Liver (tissue), 9 donors: ENCODE data around the gene SLC38A11. TPM values are rescaled to one million over a fixed set of nuclear protein-coding genes. Genes with fewer than 3 reads are reported as not detected.

ENCODE experiments used
- DNase-seq: peaks from one replicate; pipeline ENCODE4 v3.0.0-alpha.2; 2017; ENCODE audit warnings: low spot score
- H3K27ac ChIP-seq, 2 donors: one replicate each; pipeline ENCODE4 v1.7.0; 2013; ENCODE audit warnings: inconsistent platforms in 2 of 2, low read length in 2 of 2, control low read depth in 1 of 2, low read depth in 1 of 2, mild to moderate bottlenecking in 1 of 2
- H3K27me3 ChIP-seq, 4 donors: one replicate each; pipeline versions ENCODE4 v1.6.1 to v1.7.0; 2013; ENCODE audit warnings: low read length in 3 of 4, inconsistent platforms in 1 of 4, mild to moderate bottlenecking in 1 of 4, moderate library complexity in 1 of 4; ENCODE audit not compliant: control insufficient read depth in 4 of 4, insufficient read depth in 4 of 4
- H3K36me3 ChIP-seq, 4 donors: one replicate each; pipeline versions ENCODE4 v1.6.1 to v1.7.0; 2013; ENCODE audit warnings: low read length in 3 of 4, mild to moderate bottlenecking in 3 of 4, low read depth in 1 of 4, moderate library complexity in 1 of 4; ENCODE audit not compliant: control insufficient read depth in 4 of 4, insufficient read depth in 3 of 4
- H3K4me1 ChIP-seq, 4 donors: one replicate each; pipeline versions ENCODE4 v1.6.1 to v1.7.0; 2013; ENCODE audit warnings: low read length in 3 of 4, mild to moderate bottlenecking in 3 of 4, moderate library complexity in 1 of 4; ENCODE audit not compliant: control insufficient read depth in 4 of 4, insufficient read depth in 4 of 4
- H3K4me3 ChIP-seq, 3 donors: one replicate each; pipeline versions ENCODE4 v1.6.1 to v1.7.0; 2013; ENCODE audit warnings: low read length in 3 of 3, control low read depth in 1 of 3, low read depth in 1 of 3, mild to moderate bottlenecking in 1 of 3
- H3K9ac ChIP-seq, 2 donors: one replicate each; pipeline ENCODE4 v1.7.0; 2013; ENCODE audit warnings: low read length in 2 of 2, mild to moderate bottlenecking in 2 of 2, moderate library complexity in 2 of 2, control low read depth in 1 of 2, low read depth in 1 of 2
- H3K9me3 ChIP-seq, 4 donors: one replicate each; pipeline versions ENCODE4 v1.6.1 to v1.7.0; 2013; ENCODE audit warnings: low read length in 3 of 4; ENCODE audit not compliant: control insufficient read depth in 4 of 4
- ATF3 ChIP-seq: IDR thresholded peaks from 2 replicates; pipeline ENCODE4 v1.6.1; 2016; ENCODE audit warnings: antibody characterized with exemption
- CTCF ChIP-seq: fragments of 150-350 bp; IDR thresholded peaks from 2 replicates; pipeline ENCODE4 v1.5.1; 2017; ENCODE audit warnings: improper control_type of control experiment, low read depth, low read length; ENCODE audit not compliant: missing input control
- EGR1 ChIP-seq, 2 donors: IDR thresholded peaks; 2 replicates each; pipeline ENCODE4 v1.6.1; 2016 to 2018; ENCODE audit warnings: antibody characterized with exemption in 2 of 2, low read depth in 2 of 2
- FOXA1 ChIP-seq: IDR thresholded peaks from 2 replicates; pipeline ENCODE4 v1.6.1; 2016; ENCODE audit warnings: antibody characterized with exemption
- FOXA2 ChIP-seq: IDR thresholded peaks from 2 replicates; pipeline ENCODE4 v1.6.1; 2016; ENCODE audit warnings: antibody characterized with exemption
- GABPA ChIP-seq, 2 donors: IDR thresholded peaks in 1 of 2; conservative IDR thresholded peaks in 1 of 2; 2 replicates each; pipeline ENCODE4 v1.6.1; 2016; ENCODE audit warnings: antibody characterized with exemption in 2 of 2, mild to moderate bottlenecking in 1 of 2, moderate library complexity in 1 of 2
- HNF4A ChIP-seq, 2 donors: conservative IDR thresholded peaks; 2 replicates each; pipeline ENCODE4 v1.6.1; 2016; ENCODE audit warnings: antibody characterized with exemption in 2 of 2, mild to moderate bottlenecking in 2 of 2
- HNF4G ChIP-seq: IDR thresholded peaks from 2 replicates; pipeline ENCODE4 v1.6.1; 2016; ENCODE audit warnings: antibody characterized with exemption
- JUND ChIP-seq, 2 donors: IDR thresholded peaks; 2 replicates each; pipeline ENCODE4 v1.6.1; 2016; ENCODE audit warnings: antibody characterized with exemption in 2 of 2
- MAX ChIP-seq: IDR thresholded peaks from 2 replicates; pipeline ENCODE4 v1.6.1; 2016; ENCODE audit warnings: antibody characterized with exemption
- NR2F2 ChIP-seq: IDR thresholded peaks from 2 replicates; pipeline ENCODE4 v1.6.1; 2016; ENCODE audit warnings: antibody characterized with exemption
- RAD21 ChIP-seq, 2 donors: IDR thresholded peaks; 2 replicates each; pipeline ENCODE4 v1.6.1; 2016; ENCODE audit warnings: antibody characterized with exemption in 2 of 2, mild to moderate bottlenecking in 2 of 2
- REST ChIP-seq: IDR thresholded peaks from 2 replicates; pipeline ENCODE4 v1.6.1; 2016; ENCODE audit warnings: antibody characterized with exemption, mild to moderate bottlenecking
- RXRA ChIP-seq, 2 donors: IDR thresholded peaks; 2 replicates each; pipeline ENCODE4 v1.6.1; 2017 to 2018; ENCODE audit warnings: antibody characterized with exemption in 2 of 2, mild to moderate bottlenecking in 1 of 2
- SP1 ChIP-seq: IDR thresholded peaks from 2 replicates; pipeline ENCODE4 v1.6.1; 2018; ENCODE audit warnings: antibody characterized with exemption, mild to moderate bottlenecking
- TAF1 ChIP-seq: conservative IDR thresholded peaks from 2 replicates; pipeline ENCODE4 v1.6.1; 2016; ENCODE audit warnings: antibody characterized with exemption, mild to moderate bottlenecking
- YY1 ChIP-seq: IDR thresholded peaks from 2 replicates; pipeline ENCODE4 v1.6.1; 2016; ENCODE audit warnings: antibody characterized with exemption, mild to moderate bottlenecking
- ZBTB33 ChIP-seq: IDR thresholded peaks from 2 replicates; pipeline ENCODE4 v1.6.1; 2016; ENCODE audit warnings: antibody characterized with exemption
- WGBS: extraction: QIAGEN DNeasy Blood & Tissue Kit; methylation state at CpG from one replicate; pipeline ENCODE4 v1.1.7; 2013; 5-methylcytosine and 5-hydroxymethylcytosine counted together
- polyA plus RNA-seq, 2 donors: library from polyadenylated mRNA; stranded (reverse) in 1 of 2; unstranded in 1 of 2; fragments of 200-250 nt in 1 of 2; fragments of >200 nt in 1 of 2; fragmentation: Nextera tagmentation in 1 of 2; extraction: Ambion mirVana in 1 of 2; gene quantifications; one replicate each; pipeline versions ENCODE4 v1.2.1 to v1.2.3, GENCODE V29; 2013 to 2015
- total RNA-seq, 2 donors: library from RNA; depleted of rRNA; stranded (reverse); fragments of >200 nt; gene quantifications; one replicate each; pipeline ENCODE4 v1.2.3, GENCODE V29; 2014
- donor health status: healthy.
- donor health status: healthy.
- donor health status: healthy.
- donor health status: healthy.
- donor health status: healthy.

SLC38A11 gene
- total and polyA plus RNA-seq, 4 donors = 0.54 to 3.3 (median 2.3) TPM

- no peak overlapping the region for H3K9ac ChIP-seq
- no peaks in the 10 kb centered on the region for H3K9me3 ChIP-seq
- no peak overlapping the region for H3K27ac ChIP-seq
- no peaks in the 10 kb centered on the region for H3K27me3 ChIP-seq
- no peak for TF ChIP-seq YY1
- no peak for TF ChIP-seq GABPA (IDR thresholded peaks at IDR 0.05 in 1 of 2, conservative IDR thresholded peaks at IDR 0.05 in 1 of 2)
- no peak for TF ChIP-seq CTCF
- no peak for TF ChIP-seq JUND (IDR thresholded peaks at IDR 0.05)
- no peak for DNase-seq
- H3K4me3 ChIP-seq = no peak overlapping the region
- 96% methylated on average over 7 of the region's 7 CpGs for WGBS
- no peaks in the 10 kb centered on the region for H3K4me1 ChIP-seq
- no peaks in the 10 kb centered on the region for H3K36me3 ChIP-seq
These were observed 8.0 kb downstream of the SLC38A11 start for GRCh38 chr2:164947281-164947680.

- H3K36me3 ChIP-seq = no peaks in the 10 kb centered on the region
- no peaks in the 10 kb centered on the region for H3K9me3 ChIP-seq
- no peak overlapping the region for H3K4me3 ChIP-seq
- H3K27ac ChIP-seq = no peak overlapping the region
- no peak overlapping the region for H3K9ac ChIP-seq
- no peak for DNase-seq
- no peak for TF ChIP-seq TAF1
- TF ChIP-seq ATF3 = no peak
- no peak for TF ChIP-seq NR2F2
- no peak for TF ChIP-seq HNF4A (conservative IDR thresholded peaks at IDR 0.05)
- no peak for TF ChIP-seq CTCF
- TF ChIP-seq GABPA (IDR thresholded peaks at IDR 0.05 in 1 of 2, conservative IDR thresholded peaks at IDR 0.05 in 1 of 2) = no peak
- TF ChIP-seq MAX = no peak
- no peak for TF ChIP-seq FOXA1
- TF ChIP-seq YY1 = no peak
- TF ChIP-seq RAD21 (IDR thresholded peaks at IDR 0.05) = no peak
- TF ChIP-seq HNF4G = no peak
- no peak for TF ChIP-seq RXRA (IDR thresholded peaks at IDR 0.05)
- TF ChIP-seq FOXA2 = no peak
- no peak for TF ChIP-seq REST
- TF ChIP-seq EGR1 (IDR thresholded peaks at IDR 0.05; ENCODE audit: low read depth in 2 of 2) = no peak
- TF ChIP-seq ZBTB33 = no peak
- no peak for TF ChIP-seq SP1
- no peaks in the 10 kb centered on the region for H3K27me3 ChIP-seq
- peaks cover 0 to 2% (median 1%) of the 10 kb centered on the region in 4 donors for H3K4me1 ChIP-seq
- WGBS = 81% methylated on average over 1 of the region's 1 CpG
These were observed 12.0 kb downstream of the SLC38A11 start for GRCh38 chr2:164943289-164943688.
